Prostate gland (tissue), 2 donors: ENCODE measurements around the gene LFNG. TPM values are rescaled to one million over a fixed set of nuclear protein-coding genes. Genes with fewer than 3 reads are reported as not detected.
"Not testable (repeated sequence)": the region's sequence is repeated elsewhere in the genome, so short reads cannot be mapped to it uniquely, and the experiment has no call there.

ENCODE experiments used
- DNase-seq: peaks from one replicate; pipeline ENCODE4 v3.0.0-alpha.2; 2019; ENCODE audit warnings: low spot score
- H3K27ac ChIP-seq, 2 donors: fragments of 200-600 bp; sonication (generic); 2 replicates each; pipeline ENCODE4 v1.5.1; 2017 to 2019
- H3K27me3 ChIP-seq: fragments of 200-600 bp; sonication (generic); replicated peaks from 2 replicates; pipeline ENCODE4 v1.5.1; 2019; ENCODE audit not compliant: insufficient read depth
- H3K36me3 ChIP-seq, 2 donors: fragments of 200-600 bp; sonication (generic); 1 replicate in 1 of 2; 2 replicates in 1 of 2; pipeline versions ENCODE4 v1.5.1 to v1.8.1; 2017 to 2019
- H3K4me1 ChIP-seq: fragments of 200-600 bp; sonication (generic); replicated peaks from 2 replicates; pipeline ENCODE4 v1.5.1; 2019
- H3K4me3 ChIP-seq, 2 donors: fragments of 200-600 bp; sonication (generic); 2 replicates each; pipeline ENCODE4 v1.5.1; 2017 to 2019
- H3K9me3 ChIP-seq: fragments of 200-600 bp; sonication (generic); 2 replicates; pipeline ENCODE4 v1.5.1; 2017
- POLR2A ChIP-seq: fragments of 450-650 bp; IDR thresholded peaks from one replicate; pipeline ENCODE4 v1.6.1; 2016; ENCODE audit warnings: antibody characterized with exemption, mild to moderate bottlenecking
- POLR2AphosphoS5 ChIP-seq: sonication (generic); formaldehyde crosslinking; IDR thresholded peaks from one replicate; pipeline ENCODE4 v1.6.1; 2017; ENCODE audit warnings: antibody characterized with exemption
- WGBS: methylation state at CpG from one replicate; pipeline ENCODE4 v1.1.5; 2018; 5-methylcytosine and 5-hydroxymethylcytosine counted together
- intact Hi-C: fragments of 100-400 bp; cut with DNase I; formaldehyde crosslinking; loops from one replicate; pipeline ENCODE4 v1.14.2; 2022
- total RNA-seq, 2 donors: library from RNA; depleted of rRNA; stranded (reverse); fragments of >200 nt; gene quantifications; one replicate each; pipeline ENCODE4 v1.1.0, GENCODE V29; 2016
- TF ChIP-seq, protein P1 (sequence below), 4 experiments: fragments of 200-600 bp in 2 of 4; fragments of 450-650 bp in 2 of 4; sonication (generic) in 2 of 4; IDR thresholded peaks; 1 replicate in 3 of 4; 2 replicates in 1 of 4; pipeline ENCODE4 v1.5.1; 2016 to 2019; ENCODE audit warnings: antibody characterized with exemption in 4 of 4, mild to moderate bottlenecking in 2 of 4, moderate library complexity in 2 of 4

The LFNG gene
- total RNA-seq, 2 donors from 2014 or later: 45.6 to 51.7 TPM

DNA sequence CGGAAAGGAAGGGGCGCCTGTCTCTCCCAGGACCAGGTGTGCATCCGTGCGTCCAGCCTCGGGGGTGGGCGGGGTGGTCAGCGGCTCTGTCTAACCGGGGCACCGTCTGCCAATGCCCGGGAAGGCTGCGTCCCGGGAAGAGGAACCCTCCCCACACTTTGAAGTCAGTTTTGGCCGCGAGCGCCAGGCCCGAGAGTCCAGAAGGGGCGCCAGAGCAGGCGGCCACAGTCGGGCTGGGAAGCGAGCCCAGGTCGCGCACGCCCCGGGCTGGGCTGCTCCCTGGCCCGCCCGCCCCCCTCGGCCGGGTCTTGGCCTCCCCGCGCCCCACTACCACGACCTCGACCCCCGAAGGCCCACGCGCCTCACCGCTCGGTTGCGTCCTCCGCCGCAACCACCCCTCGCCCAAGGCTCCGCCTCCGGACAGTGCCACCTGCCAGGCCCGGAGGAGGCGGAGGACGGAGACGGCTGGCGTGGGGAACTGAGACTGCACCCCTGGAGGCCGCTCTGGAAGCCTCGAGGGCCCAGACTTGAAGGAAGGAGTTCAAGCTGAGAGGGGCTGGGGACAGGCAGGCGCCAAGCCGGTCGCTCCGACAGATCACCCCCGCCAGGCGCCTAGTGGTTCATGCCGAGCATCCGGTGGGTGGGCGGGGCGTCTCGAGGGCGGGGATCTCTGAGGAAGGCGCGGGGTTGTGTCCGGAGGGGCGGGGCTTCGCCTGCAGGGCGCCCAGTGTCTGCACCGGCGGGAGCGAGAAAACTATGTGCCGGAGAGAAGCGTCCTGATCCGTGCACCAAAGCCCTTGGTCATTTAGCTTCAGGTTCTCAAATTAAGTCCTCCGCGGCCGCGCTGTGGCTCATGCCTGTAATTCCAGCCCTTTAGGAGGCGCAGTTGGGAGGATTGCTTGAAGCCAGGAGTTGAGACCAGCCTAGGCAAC lies 35.8 kb downstream of the LFNG start, which contains the start of gene BRAT1:
TSS of gene BRAT1 (minus strand) at position 404 of the 932 bp plus-strand sequence. CDS start 1,093 bp downstream, outside the sequence.
- Histone ChIP-seq H3K27ac (peak within 1 kb of the TSS; percentile 95 to 99), H3K4me3 (peak within 1 kb of the TSS; percentile 79 to 93), H3K9me3 (no peaks in the 10 kb centered on the region), H3K4me1 (peaks cover 10% of the 10 kb centered on the region), H3K27me3 (no peaks in the 10 kb centered on the region), H3K36me3 (no peaks in the 10 kb centered on the region)
- DNase-seq: peak; percentile 96
- intact Hi-C loops: no loop called here
- whole genome bisulfite sequencing: under 1% methylated on average over 56 of the region's 79 CpGs
- peak; percentile 87 for TF ChIP-seq POLR2A
- TF ChIP-seq, protein P1, sequence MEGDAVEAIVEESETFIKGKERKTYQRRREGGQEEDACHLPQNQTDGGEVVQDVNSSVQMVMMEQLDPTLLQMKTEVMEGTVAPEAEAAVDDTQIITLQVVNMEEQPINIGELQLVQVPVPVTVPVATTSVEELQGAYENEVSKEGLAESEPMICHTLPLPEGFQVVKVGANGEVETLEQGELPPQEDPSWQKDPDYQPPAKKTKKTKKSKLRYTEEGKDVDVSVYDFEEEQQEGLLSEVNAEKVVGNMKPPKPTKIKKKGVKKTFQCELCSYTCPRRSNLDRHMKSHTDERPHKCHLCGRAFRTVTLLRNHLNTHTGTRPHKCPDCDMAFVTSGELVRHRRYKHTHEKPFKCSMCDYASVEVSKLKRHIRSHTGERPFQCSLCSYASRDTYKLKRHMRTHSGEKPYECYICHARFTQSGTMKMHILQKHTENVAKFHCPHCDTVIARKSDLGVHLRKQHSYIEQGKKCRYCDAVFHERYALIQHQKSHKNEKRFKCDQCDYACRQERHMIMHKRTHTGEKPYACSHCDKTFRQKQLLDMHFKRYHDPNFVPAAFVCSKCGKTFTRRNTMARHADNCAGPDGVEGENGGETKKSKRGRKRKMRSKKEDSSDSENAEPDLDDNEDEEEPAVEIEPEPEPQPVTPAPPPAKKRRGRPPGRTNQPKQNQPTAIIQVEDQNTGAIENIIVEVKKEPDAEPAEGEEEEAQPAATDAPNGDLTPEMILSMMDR (IDR thresholded peaks at IDR 0.05): peak in 2 of 4 experiments; percentile 30 to 43
- peak; percentile 86 for TF ChIP-seq POLR2AphosphoS5

DNA sequence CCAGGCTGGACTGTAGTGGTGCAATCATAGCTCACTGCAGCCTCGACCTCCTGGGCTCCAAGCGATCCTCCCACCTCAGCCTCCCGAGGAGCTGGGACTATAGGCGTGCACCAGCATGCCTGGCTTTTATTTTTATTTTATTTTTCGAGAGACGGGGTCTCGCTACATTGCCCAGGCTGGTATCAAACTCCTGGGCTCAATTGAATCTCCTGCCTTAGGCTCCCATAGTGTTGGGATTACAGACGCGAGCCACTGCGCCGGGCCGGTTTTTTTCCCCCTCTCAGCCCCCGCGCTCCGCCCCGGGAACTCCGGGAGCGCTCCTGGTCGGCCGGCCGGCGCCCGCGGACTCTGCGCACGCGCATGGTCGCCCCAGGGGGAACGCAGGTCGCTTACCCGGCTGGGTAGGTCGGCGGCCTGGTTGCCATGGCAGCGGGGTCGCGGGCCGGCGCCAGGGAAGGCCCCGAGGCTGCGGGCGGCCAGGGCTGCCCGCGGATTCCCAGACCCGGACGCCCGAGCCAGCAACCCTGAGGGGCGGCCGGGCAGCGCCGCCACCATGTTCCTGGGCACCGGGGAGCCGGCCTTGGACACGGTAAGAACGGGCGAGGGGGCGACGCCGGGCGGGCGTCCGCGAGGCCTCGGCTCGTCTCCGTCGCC lies 39.2 kb downstream of the LFNG start, which contains the start of gene IQCE:
TSS of gene IQCE (plus strand) at position 351 of the 654 bp plus-strand sequence. CDS start at position 554, 203 bp downstream.
- intact Hi-C loops: no loop called here
- Histone ChIP-seq H3K27ac (peak within 1 kb of the TSS; percentile 57 to 61), H3K36me3 (no peaks in the 10 kb centered on the region), H3K4me3 (peak within 1 kb of the TSS; percentile 86 to 92), H3K27me3 (no peaks in the 10 kb centered on the region), H3K4me1 (peaks cover 11% of the 10 kb centered on the region), H3K9me3 (no peaks in the 10 kb centered on the region)
- 2% methylated on average over 53 of the region's 66 CpGs for WGBS
- peak; percentile 84 for DNase-seq
- TF ChIP-seq, protein P1 (IDR thresholded peaks at IDR 0.05): peak in 1 of 4 experiments; percentile 25
- TF ChIP-seq POLR2A (peak; percentile 42), POLR2AphosphoS5 (peak; percentile 95)

DNA sequence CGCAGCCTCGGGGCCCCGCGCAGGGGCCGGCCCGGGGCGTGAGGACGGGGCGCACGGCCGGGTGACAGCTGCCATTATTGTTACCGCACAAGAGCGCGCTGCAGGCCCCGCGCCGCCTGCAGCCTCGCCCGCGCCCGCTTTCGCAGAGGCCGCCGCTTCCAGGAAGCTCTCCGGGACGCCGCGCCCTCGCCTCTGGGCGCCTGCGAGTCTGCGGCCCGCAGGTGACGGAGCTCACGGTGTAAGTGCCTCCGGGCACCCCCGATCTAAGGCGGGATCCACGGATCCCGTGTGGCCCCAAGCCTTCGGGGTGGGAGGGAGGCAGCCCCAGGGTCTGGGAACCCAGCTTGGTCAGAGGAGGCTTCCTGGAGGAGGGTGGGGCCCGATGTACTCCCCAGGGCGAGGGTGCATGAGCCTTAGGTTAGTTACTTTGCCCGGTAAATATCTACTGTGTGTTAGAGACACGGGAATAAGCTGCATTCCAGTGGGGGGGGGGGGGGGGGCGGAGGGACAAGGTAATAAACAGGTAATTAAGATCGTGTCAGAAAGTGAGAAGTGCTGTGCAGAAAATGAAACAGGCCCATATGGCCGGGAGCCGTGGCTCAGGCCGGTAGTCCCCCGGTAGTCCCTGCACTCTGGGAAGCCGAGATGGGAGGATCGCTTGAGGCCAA lies 39.8 kb downstream of the LFNG start:
- Histone ChIP-seq H3K27ac (peak overlapping the region; percentile 57 to 61), H3K4me1 (peaks cover 5% of the 10 kb centered on the region), H3K27me3 (no peaks in the 10 kb centered on the region), H3K4me3 (peak overlapping the region; percentile 86 to 92), H3K36me3 (no peaks in the 10 kb centered on the region), H3K9me3 (no peaks in the 10 kb centered on the region)
- DNase-seq: no peak
- intact Hi-C loops: no loop called here
- WGBS: 27% methylated on average over 10 of the region's 53 CpGs
- no peak for TF ChIP-seq POLR2A
- TF ChIP-seq, protein P1 (IDR thresholded peaks at IDR 0.05): no peak
- no peak for TF ChIP-seq POLR2AphosphoS5

DNA sequence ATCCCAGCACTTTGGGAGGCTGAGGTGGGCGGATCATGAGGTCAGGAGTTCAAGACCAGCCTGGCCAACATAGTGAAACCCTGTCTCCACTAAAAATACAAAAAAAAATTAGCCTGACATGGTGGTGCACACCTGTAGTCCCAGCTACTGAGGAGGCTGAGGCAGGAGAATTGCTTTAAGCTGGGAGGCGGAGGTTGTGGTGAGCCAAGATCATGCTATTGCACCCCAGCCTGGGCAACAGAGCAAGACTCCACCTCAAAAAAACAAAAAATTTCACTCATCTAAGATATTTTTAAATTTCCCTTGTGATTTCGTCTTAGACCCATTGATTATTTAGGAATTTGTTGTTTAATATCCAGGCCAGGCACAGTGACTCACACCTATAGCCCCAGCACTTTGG lies 44.4 kb downstream of the LFNG start:
- H3K27me3 ChIP-seq, intact Hi-C loops, DNase-seq, H3K36me3 ChIP-seq, H3K4me1 ChIP-seq, H3K4me3 ChIP-seq, H3K27ac ChIP-seq, H3K9me3 ChIP-seq: not testable (repeated sequence)
- WGBS: 98% methylated on average over 3 of the region's 3 CpGs
